ENCODE data around the gene SH3RF1. TPM values are rescaled to one million over a fixed set of nuclear protein-coding genes. Genes with fewer than 3 reads are reported as not detected.

Gene SH3RF1
- total RNA-seq, 1 experiment from 2014 or later: 16.6 TPM

- DNase-seq (ENCODE audit: low spot score): no peak
- peaks cover 73% of the 10 kb centered on the region for H3K4me1 Mint-ChIP-seq
- no peak for ATAC-seq
- H3K4me3 Mint-ChIP-seq: no peak overlapping the region
- CTCF ChIA-PET: no interaction called here
- H3K27ac Mint-ChIP-seq: peak overlapping the region; percentile 61
- H3K27me3 Mint-ChIP-seq (ENCODE audit: low read depth): no peaks in the 10 kb centered on the region
- POLR2A ChIA-PET: interaction anchor here (0.6 kb wide), 1 partner anchor 9 kb away, joined by 3 read pairs; no protein-coding TSS in a partner anchor
- no peak for TF ChIP-seq SOX15 (CRISPR knock-in tag; IDR thresholded peaks at IDR 0.05)
- TF ChIP-seq ELF4 (CRISPR knock-in tag; IDR thresholded peaks at IDR 0.05; ENCODE audit: low read depth): no peak
- no peak for TF ChIP-seq GRHL2 (CRISPR knock-in tag; IDR thresholded peaks at IDR 0.05; ENCODE audit: insufficient replicate concordance, severe bottlenecking)
- TF ChIP-seq, protein P1, sequence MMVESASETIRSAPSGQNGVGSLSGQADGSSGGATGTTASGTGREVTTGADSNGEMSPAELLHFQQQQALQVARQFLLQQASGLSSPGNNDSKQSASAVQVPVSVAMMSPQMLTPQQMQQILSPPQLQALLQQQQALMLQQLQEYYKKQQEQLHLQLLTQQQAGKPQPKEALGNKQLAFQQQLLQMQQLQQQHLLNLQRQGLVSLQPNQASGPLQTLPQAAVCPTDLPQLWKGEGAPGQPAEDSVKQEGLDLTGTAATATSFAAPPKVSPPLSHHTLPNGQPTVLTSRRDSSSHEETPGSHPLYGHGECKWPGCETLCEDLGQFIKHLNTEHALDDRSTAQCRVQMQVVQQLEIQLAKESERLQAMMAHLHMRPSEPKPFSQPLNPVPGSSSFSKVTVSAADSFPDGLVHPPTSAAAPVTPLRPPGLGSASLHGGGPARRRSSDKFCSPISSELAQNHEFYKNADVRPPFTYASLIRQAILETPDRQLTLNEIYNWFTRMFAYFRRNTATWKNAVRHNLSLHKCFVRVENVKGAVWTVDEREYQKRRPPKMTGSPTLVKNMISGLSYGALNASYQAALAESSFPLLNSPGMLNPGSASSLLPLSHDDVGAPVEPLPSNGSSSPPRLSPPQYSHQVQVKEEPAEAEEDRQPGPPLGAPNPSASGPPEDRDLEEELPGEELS (CRISPR knock-in tag; IDR thresholded peaks at IDR 0.05): no peak
- no peak for TF ChIP-seq MYBL2 (CRISPR knock-in tag; IDR thresholded peaks at IDR 0.05)
- TF ChIP-seq E2F1 (CRISPR knock-in tag; IDR thresholded peaks at IDR 0.05): no peak
- TF ChIP-seq ZNF423 (CRISPR knock-in tag; IDR thresholded peaks at IDR 0.05): no peak
- TF ChIP-seq STAT6 (CRISPR knock-in tag; conservative IDR thresholded peaks at IDR 0.05; ENCODE audit: low read depth): no peak
- no peak for TF ChIP-seq ZNF671 (CRISPR knock-in tag; IDR thresholded peaks at IDR 0.05)
- TF ChIP-seq, protein P2, sequence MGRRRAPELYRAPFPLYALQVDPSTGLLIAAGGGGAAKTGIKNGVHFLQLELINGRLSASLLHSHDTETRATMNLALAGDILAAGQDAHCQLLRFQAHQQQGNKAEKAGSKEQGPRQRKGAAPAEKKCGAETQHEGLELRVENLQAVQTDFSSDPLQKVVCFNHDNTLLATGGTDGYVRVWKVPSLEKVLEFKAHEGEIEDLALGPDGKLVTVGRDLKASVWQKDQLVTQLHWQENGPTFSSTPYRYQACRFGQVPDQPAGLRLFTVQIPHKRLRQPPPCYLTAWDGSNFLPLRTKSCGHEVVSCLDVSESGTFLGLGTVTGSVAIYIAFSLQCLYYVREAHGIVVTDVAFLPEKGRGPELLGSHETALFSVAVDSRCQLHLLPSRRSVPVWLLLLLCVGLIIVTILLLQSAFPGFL (CRISPR knock-in tag; IDR thresholded peaks at IDR 0.05; ENCODE audit: borderline replicate concordance): no peak
- no peak for TF ChIP-seq TP53 (CRISPR knock-in tag; IDR thresholded peaks at IDR 0.05)
- TF ChIP-seq ETV6 (CRISPR knock-in tag; IDR thresholded peaks at IDR 0.05): no peak
- TF ChIP-seq CBFB (CRISPR knock-in tag; IDR thresholded peaks at IDR 0.05; ENCODE audit: low read depth): no peak
- H3K36me3 Mint-ChIP-seq: peaks cover 9% of the 10 kb centered on the region
- peaks cover 9% of the 10 kb centered on the region for H3K9me3 Mint-ChIP-seq
Observed at GRCh38 chr4:169250796-169251195, 20.0 kb downstream of the SH3RF1 start.

GRCh38 chr4:169249999-169250398 is 20.8 kb downstream of the SH3RF1 start:
- Mint-ChIP-seq H3K4me3 (no peak overlapping the region), H3K9me3 (peaks cover 9% of the 10 kb centered on the region), H3K27me3 (ENCODE audit: low read depth) (no peaks in the 10 kb centered on the region), H3K27ac (no peak overlapping the region), H3K4me1 (peaks cover 77% of the 10 kb centered on the region), H3K36me3 (peaks cover 9% of the 10 kb centered on the region)
- DNase-seq (ENCODE audit: low spot score): no peak
- ATAC-seq: no peak
- POLR2A ChIA-PET: no interaction called here
- CTCF ChIA-PET: interaction anchor here (0.7 kb wide), 1 partner anchor 240 kb away, joined by 3 read pairs; the partner anchor contains the start of gene CBR4
- TF ChIP-seq ZNF512 (CRISPR knock-in tag; IDR thresholded peaks at IDR 0.05; ENCODE audit: borderline replicate concordance) (no peak), ZNF396 (CRISPR knock-in tag; IDR thresholded peaks at IDR 0.05; ENCODE audit: borderline replicate concordance) (no peak), AR (CRISPR knock-in tag; IDR thresholded peaks at IDR 0.05) (no peak), MXD4 (CRISPR knock-in tag; IDR thresholded peaks at IDR 0.05; ENCODE audit: borderline replicate concordance) (no peak), TP53 (CRISPR knock-in tag; IDR thresholded peaks at IDR 0.05) (no peak), ARID4B (CRISPR knock-in tag; IDR thresholded peaks at IDR 0.05; ENCODE audit: borderline replicate concordance) (no peak)
